WTC11 (cell line): Measurements from ENCODE around the gene TEKT3. TPM values are rescaled to one million over a fixed set of nuclear protein-coding genes. Genes with fewer than 3 reads are reported as not detected.

ENCODE experiments used
- ATAC-seq: fragments of 200-7000 bp; cut with Tn5 transposase; 2 replicates; pipeline ENCODE4 v1.10.0; 2021; ENCODE audit warnings: mild to moderate bottlenecking, moderate library complexity
- CTCF ChIA-PET: fragments of 300-600 bp; sonication (Branson Sonifier 250); formaldehyde crosslinking; loops from one replicate; lab custom pipeline; 2021; ENCODE audit warnings: antibody characterized with exemption; lab: Charles Lee
- POLR2A ChIA-PET: fragments of 350-600 bp; sonication (Branson Sonifier 250); formaldehyde crosslinking; loops from one replicate; lab custom pipeline; 2021; ENCODE audit warnings: antibody characterized with exemption; lab: Charles Lee
- DNase-seq: peaks from one replicate; pipeline ENCODE4 v3.0.0; 2021; ENCODE audit warnings: low spot score
- H3K27ac Mint-ChIP-seq: 2 replicates; pipeline ENCODE4 v1.8.0; 2021; ENCODE audit warnings: mixed read lengths
- H3K27me3 Mint-ChIP-seq: 2 replicates; pipeline ENCODE4 v1.8.0; 2021; ENCODE audit warnings: low read depth, mild to moderate bottlenecking, moderate library complexity, mixed read lengths
- H3K36me3 Mint-ChIP-seq: 2 replicates; pipeline ENCODE4 v1.8.0; 2021; ENCODE audit warnings: mixed read lengths
- H3K4me1 Mint-ChIP-seq: 2 replicates; pipeline ENCODE4 v1.8.0; 2022; ENCODE audit warnings: mixed read lengths
- H3K4me3 Mint-ChIP-seq: 2 replicates; pipeline ENCODE4 v1.8.0; 2021; ENCODE audit warnings: mild to moderate bottlenecking, moderate library complexity, mixed read lengths
- H3K9me3 Mint-ChIP-seq: 2 replicates; pipeline ENCODE4 v1.8.0; 2021; ENCODE audit warnings: mixed read lengths
- ATF1 ChIP-seq: sonication (generic); formaldehyde crosslinking; IDR thresholded peaks from 2 replicates; pipeline ENCODE4 v1.8.1; 2023; ENCODE audit warnings: mild to moderate bottlenecking, moderate library complexity, missing genetic modification reagents
- HMGA2 ChIP-seq: fragments of 250-450 bp; sonication (Bioruptor Pico); IDR thresholded peaks from 2 replicates; pipeline ENCODE4 v1.4.0; 2021; ENCODE audit warnings: mild to moderate bottlenecking, moderate library complexity
- MXD4 ChIP-seq: fragments of 250-450 bp; sonication (Bioruptor Pico); IDR thresholded peaks from 2 replicates; pipeline ENCODE4 v1.8.0; 2021; ENCODE audit warnings: mild to moderate bottlenecking, moderate library complexity, borderline replicate concordance
- MYBL2 ChIP-seq: sonication (generic); formaldehyde crosslinking; IDR thresholded peaks from 2 replicates; pipeline ENCODE4 v1.8.1; 2023; ENCODE audit warnings: mild to moderate bottlenecking, moderate library complexity, missing genetic modification reagents
- NFE2L1 ChIP-seq: sonication (generic); formaldehyde crosslinking; IDR thresholded peaks from 2 replicates; pipeline ENCODE4 v1.8.1; 2023; ENCODE audit warnings: missing genetic modification reagents
- NR1H2 ChIP-seq: sonication (generic); formaldehyde crosslinking; IDR thresholded peaks from 2 replicates; pipeline ENCODE4 v1.9.0; 2021; ENCODE audit warnings: mild to moderate bottlenecking, moderate library complexity, missing genetic modification reagents
- NR3C1 ChIP-seq: sonication (generic); formaldehyde crosslinking; conservative IDR thresholded peaks from 2 replicates; pipeline ENCODE4 v1.8.1; 2023; ENCODE audit warnings: low read depth, mild to moderate bottlenecking, missing genetic modification reagents
- SOX15 ChIP-seq: fragments of 250-450 bp; sonication (Bioruptor Pico); IDR thresholded peaks from 2 replicates; pipeline ENCODE4 v1.9.0; 2021; ENCODE audit warnings: mild to moderate bottlenecking
- TEAD4 ChIP-seq: sonication (generic); formaldehyde crosslinking; IDR thresholded peaks from 2 replicates; pipeline ENCODE4 v1.8.0; 2022; ENCODE audit warnings: mild to moderate bottlenecking, missing genetic modification reagents
- ZBTB21 ChIP-seq: sonication (generic); formaldehyde crosslinking; IDR thresholded peaks from 2 replicates; pipeline ENCODE4 v1.8.1; 2023; ENCODE audit warnings: mild to moderate bottlenecking, missing genetic modification reagents, borderline replicate concordance
- ZNF121 ChIP-seq: sonication (generic); formaldehyde crosslinking; IDR thresholded peaks from 2 replicates; pipeline ENCODE4 v1.8.0; 2023; ENCODE audit warnings: missing genetic modification reagents
- ZNF232 ChIP-seq: sonication (generic); formaldehyde crosslinking; IDR thresholded peaks from 2 replicates; pipeline ENCODE4 v1.8.0; 2022; ENCODE audit warnings: mild to moderate bottlenecking, missing genetic modification reagents
- ZNF416 ChIP-seq: fragments of 250-450 bp; sonication (Bioruptor Pico); IDR thresholded peaks from 2 replicates; pipeline ENCODE4 v1.9.0; 2021; ENCODE audit warnings: mild to moderate bottlenecking, inconsistent platforms
- total RNA-seq: library from RNA; stranded (reverse); gene quantifications from 3 replicates; pipeline ENCODE4 v1.2.3, GENCODE V29; 2021
- TF ChIP-seq, protein P1 (sequence below): fragments of 200-600 bp; IDR thresholded peaks from 2 replicates; pipeline ENCODE4 v1.8.0; 2022; ENCODE audit warnings: antibody characterized with exemption
- TF ChIP-seq, protein P2 (sequence below): fragments of 250-450 bp; sonication (Bioruptor Pico); IDR thresholded peaks from 2 replicates; pipeline ENCODE4 v1.9.0; 2021; ENCODE audit warnings: mild to moderate bottlenecking
- TF ChIP-seq, protein P3 (sequence below): sonication (generic); formaldehyde crosslinking; IDR thresholded peaks from 2 replicates; pipeline ENCODE4 v1.8.1; 2022; ENCODE audit warnings: low read depth, missing genetic modification reagents, borderline replicate concordance
- TF ChIP-seq, protein P4 (sequence below): sonication (generic); formaldehyde crosslinking; IDR thresholded peaks from 2 replicates; pipeline ENCODE4 v1.8.1; 2022; ENCODE audit warnings: low read depth, mild to moderate bottlenecking, moderate library complexity, missing genetic modification reagents, borderline replicate concordance
- TF ChIP-seq, protein P5 (sequence below): fragments of 250-450 bp; sonication (Bioruptor Pico); IDR thresholded peaks from 2 replicates; pipeline ENCODE4 v1.9.0; 2021; ENCODE audit warnings: mild to moderate bottlenecking, borderline replicate concordance
- TF ChIP-seq, protein P6 (sequence below): sonication (generic); formaldehyde crosslinking; IDR thresholded peaks from 2 replicates; pipeline ENCODE4 v1.8.0; 2022; ENCODE audit warnings: mild to moderate bottlenecking, missing genetic modification reagents
- TF ChIP-seq, protein P7 (sequence below): sonication (generic); formaldehyde crosslinking; IDR thresholded peaks from 2 replicates; pipeline ENCODE4 v1.8.0; 2022; ENCODE audit warnings: mild to moderate bottlenecking, missing genetic modification reagents
- TF ChIP-seq, protein P8 (sequence below): sonication (generic); formaldehyde crosslinking; IDR thresholded peaks from 2 replicates; pipeline ENCODE4 v1.8.1; 2022; ENCODE audit warnings: mild to moderate bottlenecking, moderate library complexity, missing genetic modification reagents

The TEKT3 gene
- total RNA-seq, 1 experiment from 2014 or later: 3.1 TPM

DNA sequence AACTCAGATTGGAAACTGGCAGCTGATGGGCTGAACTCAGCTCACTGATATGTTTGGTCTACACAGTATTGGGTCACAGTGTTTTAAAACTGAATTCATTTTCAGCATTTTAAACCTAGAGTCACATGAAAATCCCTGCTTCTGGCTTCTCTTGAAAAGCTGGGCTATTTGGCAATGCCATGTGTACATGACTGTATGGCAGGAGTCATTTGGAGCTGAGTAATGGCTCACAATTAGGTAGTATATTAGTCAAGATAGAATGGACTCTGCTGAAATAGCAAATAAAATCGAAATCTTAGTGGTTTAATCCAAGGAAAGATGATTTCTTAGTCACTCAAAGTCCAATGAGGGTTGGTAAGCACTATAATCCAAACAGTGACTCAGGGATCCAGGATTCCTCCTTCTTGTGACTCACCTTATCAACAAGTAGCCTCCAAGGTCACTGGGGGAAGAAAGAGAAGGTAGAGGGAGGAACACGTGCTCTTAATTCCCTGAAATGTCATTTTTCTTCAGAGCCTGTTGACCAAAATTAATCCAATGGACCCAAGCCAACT is 62.4 kb downstream of the TEKT3 start (continued):
- TF ChIP-seq, protein P1, sequence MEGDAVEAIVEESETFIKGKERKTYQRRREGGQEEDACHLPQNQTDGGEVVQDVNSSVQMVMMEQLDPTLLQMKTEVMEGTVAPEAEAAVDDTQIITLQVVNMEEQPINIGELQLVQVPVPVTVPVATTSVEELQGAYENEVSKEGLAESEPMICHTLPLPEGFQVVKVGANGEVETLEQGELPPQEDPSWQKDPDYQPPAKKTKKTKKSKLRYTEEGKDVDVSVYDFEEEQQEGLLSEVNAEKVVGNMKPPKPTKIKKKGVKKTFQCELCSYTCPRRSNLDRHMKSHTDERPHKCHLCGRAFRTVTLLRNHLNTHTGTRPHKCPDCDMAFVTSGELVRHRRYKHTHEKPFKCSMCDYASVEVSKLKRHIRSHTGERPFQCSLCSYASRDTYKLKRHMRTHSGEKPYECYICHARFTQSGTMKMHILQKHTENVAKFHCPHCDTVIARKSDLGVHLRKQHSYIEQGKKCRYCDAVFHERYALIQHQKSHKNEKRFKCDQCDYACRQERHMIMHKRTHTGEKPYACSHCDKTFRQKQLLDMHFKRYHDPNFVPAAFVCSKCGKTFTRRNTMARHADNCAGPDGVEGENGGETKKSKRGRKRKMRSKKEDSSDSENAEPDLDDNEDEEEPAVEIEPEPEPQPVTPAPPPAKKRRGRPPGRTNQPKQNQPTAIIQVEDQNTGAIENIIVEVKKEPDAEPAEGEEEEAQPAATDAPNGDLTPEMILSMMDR: no peak
- no peak for TF ChIP-seq ATF1
- no peak for TF ChIP-seq NR1H2 (CRISPR knock-in tag)
- TF ChIP-seq MYBL2 (CRISPR knock-in tag): no peak
- TF ChIP-seq MXD4 (CRISPR knock-in tag): no peak

DNA sequence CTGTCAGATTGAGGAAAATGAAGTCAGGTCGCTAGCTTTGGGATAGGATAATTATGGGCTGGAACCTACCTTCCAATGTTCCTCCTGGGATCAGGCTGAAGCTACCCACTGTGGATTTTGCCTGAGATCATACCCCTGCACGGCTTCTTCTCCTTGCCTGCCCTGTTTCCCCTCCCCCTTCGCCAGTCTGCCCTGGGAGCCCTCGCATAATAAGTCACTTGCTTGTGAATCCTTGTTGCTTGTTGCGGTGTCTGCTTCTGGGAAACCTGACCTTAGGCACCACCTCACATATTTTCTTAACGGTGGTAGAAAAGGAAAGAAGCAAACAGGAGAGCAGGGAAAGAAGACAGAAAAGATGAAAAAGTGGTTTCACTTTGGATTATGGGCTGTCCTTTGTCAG is 63.0 kb downstream of the TEKT3 start:
- no peak for TF ChIP-seq NR3C1 (CRISPR knock-in tag)
- TF ChIP-seq HMGA2 (CRISPR knock-in tag): no peak
- no peak for TF ChIP-seq ZNF416
- no peak for TF ChIP-seq SOX15 (CRISPR knock-in tag)
- TF ChIP-seq, protein P2, sequence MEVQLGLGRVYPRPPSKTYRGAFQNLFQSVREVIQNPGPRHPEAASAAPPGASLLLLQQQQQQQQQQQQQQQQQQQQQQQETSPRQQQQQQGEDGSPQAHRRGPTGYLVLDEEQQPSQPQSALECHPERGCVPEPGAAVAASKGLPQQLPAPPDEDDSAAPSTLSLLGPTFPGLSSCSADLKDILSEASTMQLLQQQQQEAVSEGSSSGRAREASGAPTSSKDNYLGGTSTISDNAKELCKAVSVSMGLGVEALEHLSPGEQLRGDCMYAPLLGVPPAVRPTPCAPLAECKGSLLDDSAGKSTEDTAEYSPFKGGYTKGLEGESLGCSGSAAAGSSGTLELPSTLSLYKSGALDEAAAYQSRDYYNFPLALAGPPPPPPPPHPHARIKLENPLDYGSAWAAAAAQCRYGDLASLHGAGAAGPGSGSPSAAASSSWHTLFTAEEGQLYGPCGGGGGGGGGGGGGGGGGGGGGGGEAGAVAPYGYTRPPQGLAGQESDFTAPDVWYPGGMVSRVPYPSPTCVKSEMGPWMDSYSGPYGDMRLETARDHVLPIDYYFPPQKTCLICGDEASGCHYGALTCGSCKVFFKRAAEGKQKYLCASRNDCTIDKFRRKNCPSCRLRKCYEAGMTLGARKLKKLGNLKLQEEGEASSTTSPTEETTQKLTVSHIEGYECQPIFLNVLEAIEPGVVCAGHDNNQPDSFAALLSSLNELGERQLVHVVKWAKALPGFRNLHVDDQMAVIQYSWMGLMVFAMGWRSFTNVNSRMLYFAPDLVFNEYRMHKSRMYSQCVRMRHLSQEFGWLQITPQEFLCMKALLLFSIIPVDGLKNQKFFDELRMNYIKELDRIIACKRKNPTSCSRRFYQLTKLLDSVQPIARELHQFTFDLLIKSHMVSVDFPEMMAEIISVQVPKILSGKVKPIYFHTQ (CRISPR knock-in tag): no peak
- TF ChIP-seq, protein P3, sequence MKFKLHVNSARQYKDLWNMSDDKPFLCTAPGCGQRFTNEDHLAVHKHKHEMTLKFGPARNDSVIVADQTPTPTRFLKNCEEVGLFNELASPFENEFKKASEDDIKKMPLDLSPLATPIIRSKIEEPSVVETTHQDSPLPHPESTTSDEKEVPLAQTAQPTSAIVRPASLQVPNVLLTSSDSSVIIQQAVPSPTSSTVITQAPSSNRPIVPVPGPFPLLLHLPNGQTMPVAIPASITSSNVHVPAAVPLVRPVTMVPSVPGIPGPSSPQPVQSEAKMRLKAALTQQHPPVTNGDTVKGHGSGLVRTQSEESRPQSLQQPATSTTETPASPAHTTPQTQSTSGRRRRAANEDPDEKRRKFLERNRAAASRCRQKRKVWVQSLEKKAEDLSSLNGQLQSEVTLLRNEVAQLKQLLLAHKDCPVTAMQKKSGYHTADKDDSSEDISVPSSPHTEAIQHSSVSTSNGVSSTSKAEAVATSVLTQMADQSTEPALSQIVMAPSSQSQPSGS (CRISPR knock-in tag): no peak
- TF ChIP-seq ZBTB21 (CRISPR knock-in tag): no peak
- TF ChIP-seq, protein P4, sequence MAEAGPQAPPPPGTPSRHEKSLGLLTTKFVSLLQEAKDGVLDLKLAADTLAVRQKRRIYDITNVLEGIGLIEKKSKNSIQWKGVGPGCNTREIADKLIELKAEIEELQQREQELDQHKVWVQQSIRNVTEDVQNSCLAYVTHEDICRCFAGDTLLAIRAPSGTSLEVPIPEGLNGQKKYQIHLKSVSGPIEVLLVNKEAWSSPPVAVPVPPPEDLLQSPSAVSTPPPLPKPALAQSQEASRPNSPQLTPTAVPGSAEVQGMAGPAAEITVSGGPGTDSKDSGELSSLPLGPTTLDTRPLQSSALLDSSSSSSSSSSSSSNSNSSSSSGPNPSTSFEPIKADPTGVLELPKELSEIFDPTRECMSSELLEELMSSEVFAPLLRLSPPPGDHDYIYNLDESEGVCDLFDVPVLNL (CRISPR knock-in tag): no peak
- TF ChIP-seq, protein P5, sequence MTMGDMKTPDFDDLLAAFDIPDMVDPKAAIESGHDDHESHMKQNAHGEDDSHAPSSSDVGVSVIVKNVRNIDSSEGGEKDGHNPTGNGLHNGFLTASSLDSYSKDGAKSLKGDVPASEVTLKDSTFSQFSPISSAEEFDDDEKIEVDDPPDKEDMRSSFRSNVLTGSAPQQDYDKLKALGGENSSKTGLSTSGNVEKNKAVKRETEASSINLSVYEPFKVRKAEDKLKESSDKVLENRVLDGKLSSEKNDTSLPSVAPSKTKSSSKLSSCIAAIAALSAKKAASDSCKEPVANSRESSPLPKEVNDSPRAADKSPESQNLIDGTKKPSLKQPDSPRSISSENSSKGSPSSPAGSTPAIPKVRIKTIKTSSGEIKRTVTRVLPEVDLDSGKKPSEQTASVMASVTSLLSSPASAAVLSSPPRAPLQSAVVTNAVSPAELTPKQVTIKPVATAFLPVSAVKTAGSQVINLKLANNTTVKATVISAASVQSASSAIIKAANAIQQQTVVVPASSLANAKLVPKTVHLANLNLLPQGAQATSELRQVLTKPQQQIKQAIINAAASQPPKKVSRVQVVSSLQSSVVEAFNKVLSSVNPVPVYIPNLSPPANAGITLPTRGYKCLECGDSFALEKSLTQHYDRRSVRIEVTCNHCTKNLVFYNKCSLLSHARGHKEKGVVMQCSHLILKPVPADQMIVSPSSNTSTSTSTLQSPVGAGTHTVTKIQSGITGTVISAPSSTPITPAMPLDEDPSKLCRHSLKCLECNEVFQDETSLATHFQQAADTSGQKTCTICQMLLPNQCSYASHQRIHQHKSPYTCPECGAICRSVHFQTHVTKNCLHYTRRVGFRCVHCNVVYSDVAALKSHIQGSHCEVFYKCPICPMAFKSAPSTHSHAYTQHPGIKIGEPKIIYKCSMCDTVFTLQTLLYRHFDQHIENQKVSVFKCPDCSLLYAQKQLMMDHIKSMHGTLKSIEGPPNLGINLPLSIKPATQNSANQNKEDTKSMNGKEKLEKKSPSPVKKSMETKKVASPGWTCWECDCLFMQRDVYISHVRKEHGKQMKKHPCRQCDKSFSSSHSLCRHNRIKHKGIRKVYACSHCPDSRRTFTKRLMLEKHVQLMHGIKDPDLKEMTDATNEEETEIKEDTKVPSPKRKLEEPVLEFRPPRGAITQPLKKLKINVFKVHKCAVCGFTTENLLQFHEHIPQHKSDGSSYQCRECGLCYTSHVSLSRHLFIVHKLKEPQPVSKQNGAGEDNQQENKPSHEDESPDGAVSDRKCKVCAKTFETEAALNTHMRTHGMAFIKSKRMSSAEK (CRISPR knock-in tag): no peak
- TF ChIP-seq, protein P6, sequence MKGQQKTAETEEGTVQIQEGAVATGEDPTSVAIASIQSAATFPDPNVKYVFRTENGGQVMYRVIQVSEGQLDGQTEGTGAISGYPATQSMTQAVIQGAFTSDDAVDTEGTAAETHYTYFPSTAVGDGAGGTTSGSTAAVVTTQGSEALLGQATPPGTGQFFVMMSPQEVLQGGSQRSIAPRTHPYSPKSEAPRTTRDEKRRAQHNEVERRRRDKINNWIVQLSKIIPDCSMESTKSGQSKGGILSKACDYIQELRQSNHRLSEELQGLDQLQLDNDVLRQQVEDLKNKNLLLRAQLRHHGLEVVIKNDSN (CRISPR knock-in tag): no peak
- no peak for TF ChIP-seq NFE2L1 (CRISPR knock-in tag)
- no peak for TF ChIP-seq MXD4 (CRISPR knock-in tag)
- no peak for TF ChIP-seq ZNF232 (CRISPR knock-in tag)
- TF ChIP-seq ZNF121 (CRISPR knock-in tag): no peak
- TF ChIP-seq, protein P7, sequence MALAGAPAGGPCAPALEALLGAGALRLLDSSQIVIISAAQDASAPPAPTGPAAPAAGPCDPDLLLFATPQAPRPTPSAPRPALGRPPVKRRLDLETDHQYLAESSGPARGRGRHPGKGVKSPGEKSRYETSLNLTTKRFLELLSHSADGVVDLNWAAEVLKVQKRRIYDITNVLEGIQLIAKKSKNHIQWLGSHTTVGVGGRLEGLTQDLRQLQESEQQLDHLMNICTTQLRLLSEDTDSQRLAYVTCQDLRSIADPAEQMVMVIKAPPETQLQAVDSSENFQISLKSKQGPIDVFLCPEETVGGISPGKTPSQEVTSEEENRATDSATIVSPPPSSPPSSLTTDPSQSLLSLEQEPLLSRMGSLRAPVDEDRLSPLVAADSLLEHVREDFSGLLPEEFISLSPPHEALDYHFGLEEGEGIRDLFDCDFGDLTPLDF (CRISPR knock-in tag): no peak
- TF ChIP-seq, protein P8, sequence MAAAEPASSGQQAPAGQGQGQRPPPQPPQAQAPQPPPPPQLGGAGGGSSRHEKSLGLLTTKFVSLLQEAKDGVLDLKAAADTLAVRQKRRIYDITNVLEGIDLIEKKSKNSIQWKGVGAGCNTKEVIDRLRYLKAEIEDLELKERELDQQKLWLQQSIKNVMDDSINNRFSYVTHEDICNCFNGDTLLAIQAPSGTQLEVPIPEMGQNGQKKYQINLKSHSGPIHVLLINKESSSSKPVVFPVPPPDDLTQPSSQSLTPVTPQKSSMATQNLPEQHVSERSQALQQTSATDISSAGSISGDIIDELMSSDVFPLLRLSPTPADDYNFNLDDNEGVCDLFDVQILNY: no peak
- no peak for TF ChIP-seq TEAD4
- Mint-ChIP-seq H3K27me3 (peaks cover 9% of the 10 kb centered on the region), H3K4me1 (peaks cover 9% of the 10 kb centered on the region), H3K4me3 (0 out of 2 replicates have a peak overlapping the region, but pooled peaks have one; percentile 1), H3K9me3 (peaks cover 37% of the 10 kb centered on the region), H3K36me3 (peaks cover 9% of the 10 kb centered on the region; the same call in 1 of the 2 replicates), H3K27ac (no peak overlapping the region)
- no peak for DNase-seq
- ATAC-seq: peak; percentile 36
- POLR2A ChIA-PET: no interaction called here
- CTCF ChIA-PET: interaction anchor here (1.1 to 1.5 kb wide), 2 partner anchors 16 to 225 kb away, joined by 4 to 5 read pairs; no protein-coding TSS in a partner anchor
